Smooth muscle cell of the brain vasculature (primary cell): ENCODE results near the gene KDF1.
A peak's percentile ranks its signal among the peaks of the same experiment; 100 is the strongest.
"Not testable (repeated sequence)": the region's sequence is repeated elsewhere in the genome, so short reads cannot be mapped to it uniquely, and the experiment has no call there.

Experiments used
- DNase-seq: peaks from one replicate; pipeline ENCODE4 v3.0.0-alpha.2; 2012; ENCODE audit warnings: low read depth, low spot score

KDF1 gene

GRCh38 chr1:26956321-26956720 lies 3.9 kb downstream of the KDF1 start:
- DNase-seq, result no peak

GRCh38 chr1:26953374-26953773 lies 6.9 kb downstream of the KDF1 start:
- DNase-seq, result no peak

- DNase-seq, result no peak
Observed at GRCh38 chr1:26951821-26952497, 8.3 kb downstream of the KDF1 start.

GRCh38 chr1:26951216-26951615 lies 9.1 kb downstream of the KDF1 start:
- DNase-seq, result no peak

GRCh38 chr1:26950602-26951001 lies 9.7 kb downstream of the KDF1 start:
- no peak for DNase-seq

GRCh38 chr1:26949926-26950319 lies 10.3 kb downstream of the KDF1 start:
- no peak for DNase-seq

GRCh38 chr1:26949266-26949925 lies 10.9 kb downstream of the KDF1 start:
- no peak for DNase-seq

- DNase-seq, result not testable (repeated sequence)
Observed at GRCh38 chr1:26948725-26949057, 11.6 kb downstream of the KDF1 start.

- no peak for DNase-seq
Observed at GRCh38 chr1:26946270-26946669, 14.0 kb downstream of the KDF1 start.

GRCh38 chr1:26945728-26946127 lies 14.5 kb downstream of the KDF1 start:
- DNase-seq, result no peak

GRCh38 chr1:26945138-26945537 lies 15.1 kb downstream of the KDF1 start:
- no peak for DNase-seq

- DNase-seq, result no peak
Observed at GRCh38 chr1:26942656-26943055, 17.6 kb downstream of the KDF1 start.

GRCh38 chr1:26941311-26941710 lies 19.0 kb downstream of the KDF1 start:
- no peak for DNase-seq

- DNase-seq, result no peak
Observed at GRCh38 chr1:26938659-26939025, 21.6 kb downstream of the KDF1 start.

GRCh38 chr1:26938004-26938658 lies 22.1 kb downstream of the KDF1 start:
- no peak for DNase-seq

- no peak for DNase-seq
Observed at GRCh38 chr1:26936823-26937222, 23.4 kb downstream of the KDF1 start.

GRCh38 chr1:26932531-26932930 lies 27.7 kb downstream of the KDF1 start:
- no peak for DNase-seq

- DNase-seq, result no peak
Observed at GRCh38 chr1:26923711-26924110, 36.6 kb downstream of the KDF1 start.

- DNase-seq, result no peak
Observed at GRCh38 chr1:26922901-26923300, 37.4 kb downstream of the KDF1 start.

- DNase-seq, result no peak
Observed at GRCh38 chr1:26922431-26922729, 37.9 kb downstream of the KDF1 start.

- peak; percentile 93 for DNase-seq
Observed at GRCh38 chr1:26921540-26922430, 38.5 kb downstream of the KDF1 start, which contains the start of gene NUDC. Gene NUDC (plus strand): TSS chr1:26921743. CDS start chr1:26921849, 106 bp downstream.

GRCh38 chr1:26921126-26921539 lies 39.1 kb downstream of the KDF1 start:
- DNase-seq, result no peak
